NCI-H226 (cell line): ENCODE data around the gene CELSR3.
A peak's percentile ranks its signal among the peaks of the same experiment; 100 is the strongest.

ENCODE experiments used
- DNase-seq: peaks from one replicate; pipeline ENCODE4 v3.0.0-alpha.2; 2015

Gene CELSR3

GRCh38 chr3:48662753-48663488 lies at the start of gene CELSR3:
Gene CELSR3, minus strand, starts transcription at chr3:48662886. Its CDS starts 252 bp downstream, at chr3:48662634.
- peak; percentile 89 for DNase-seq

DNA sequence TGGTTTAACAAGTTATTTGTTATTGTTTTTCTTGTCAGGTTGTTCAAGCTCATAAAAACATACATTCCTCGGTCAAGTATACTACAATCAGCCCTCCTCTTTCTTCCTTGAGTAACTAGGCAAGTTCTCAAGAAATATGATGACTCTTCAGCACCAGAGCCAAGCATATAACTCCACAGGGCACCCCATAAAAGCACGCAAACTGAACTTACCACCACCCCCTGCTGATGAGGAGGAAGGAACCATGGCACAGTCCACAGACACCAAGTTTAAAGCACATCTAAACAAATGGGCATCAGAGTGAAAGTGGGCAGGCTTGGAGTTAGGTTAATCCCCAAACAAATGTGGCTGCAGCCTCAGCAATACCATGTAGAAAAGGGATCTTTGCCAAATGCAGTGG lies 49.0 kb upstream of the CELSR3 start:
- DNase-seq, result no peak

GRCh38 chr3:48709051-48709461 lies 46.4 kb upstream of the CELSR3 start:
- peak; percentile 19 for DNase-seq

GRCh38 chr3:48708481-48708889 lies 45.8 kb upstream of the CELSR3 start:
- DNase-seq, result no peak

GRCh38 chr3:48707157-48707556 lies 44.5 kb upstream of the CELSR3 start:
- no peak for DNase-seq

DNA sequence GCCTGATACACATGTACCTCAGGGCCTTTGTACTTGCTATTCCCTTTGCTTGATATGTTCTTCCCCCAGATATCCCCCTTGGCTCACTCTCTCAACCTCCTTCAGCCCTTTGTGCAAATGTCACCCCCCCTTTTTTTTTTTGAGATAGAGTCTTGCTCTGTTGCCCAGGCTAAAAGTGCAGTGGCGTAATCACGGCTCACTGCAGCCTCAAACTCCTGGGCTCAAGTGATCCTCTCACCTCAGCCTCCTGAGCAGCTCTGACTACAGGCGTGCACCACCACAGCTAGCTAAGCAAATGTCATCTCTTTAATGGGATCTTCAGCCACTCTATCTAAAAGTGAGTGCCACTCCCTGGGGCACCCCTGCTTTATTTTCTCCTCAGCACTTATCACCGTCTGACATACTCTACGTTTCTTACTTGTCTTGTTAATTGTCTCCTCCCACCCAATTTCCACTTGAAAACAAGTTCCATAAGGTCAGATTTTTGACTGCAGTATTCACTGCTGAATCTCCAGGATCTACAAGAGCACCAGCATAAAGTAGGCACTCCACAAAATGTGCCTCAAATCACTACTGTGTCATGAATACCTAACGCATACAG lies 39.7 kb upstream of the CELSR3 start:
- DNase-seq, result no peak

DNA sequence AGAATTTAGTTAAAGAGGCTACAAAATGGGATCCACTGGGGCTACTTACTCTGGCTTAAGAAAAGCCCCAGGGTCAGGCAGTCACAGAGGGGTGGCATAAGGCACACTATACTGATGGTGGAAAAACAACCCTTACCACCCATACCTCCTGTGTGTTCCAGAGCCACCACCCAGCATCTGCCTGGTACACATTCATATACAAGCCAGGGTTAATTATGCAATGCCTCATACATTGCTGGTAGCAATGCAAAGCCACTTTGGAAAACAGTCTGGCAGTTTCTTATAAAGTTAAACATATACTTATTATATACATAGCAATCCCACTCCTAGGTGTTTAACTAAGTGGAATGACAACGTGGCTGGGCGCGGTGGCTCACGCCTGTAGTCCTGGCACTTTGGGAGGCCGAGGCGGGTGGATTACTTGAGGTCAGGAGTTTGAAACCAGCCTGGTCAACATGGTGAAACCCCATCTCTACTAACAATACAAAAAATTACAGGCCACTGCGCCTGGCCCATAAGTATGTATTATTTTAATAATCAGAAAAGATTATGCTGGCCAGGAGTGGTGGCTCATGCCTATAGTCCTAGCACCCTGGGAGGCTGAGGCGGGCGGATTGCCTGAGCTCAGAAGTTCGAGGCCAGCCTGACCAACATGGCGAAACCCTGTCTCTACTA lies 38.2 kb upstream of the CELSR3 start:
- no peak for DNase-seq

DNA sequence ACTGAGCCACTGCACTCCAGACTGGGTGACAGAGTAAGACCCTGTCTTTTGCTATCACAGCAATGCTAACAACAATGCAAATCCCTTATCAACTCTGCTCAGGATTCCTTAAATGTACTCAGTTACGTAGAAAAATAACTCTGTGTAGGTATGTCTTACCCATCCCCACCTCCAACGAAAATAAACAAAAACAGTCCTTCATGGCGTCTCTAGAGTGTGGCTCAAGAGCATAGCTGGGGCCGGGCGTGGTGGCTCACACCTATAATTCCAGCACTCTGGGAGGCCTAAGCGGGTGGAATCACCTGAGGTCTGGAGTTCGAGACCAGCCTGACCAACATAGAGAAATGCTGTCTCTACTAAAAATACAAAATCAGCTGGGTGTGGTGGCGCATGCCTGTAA lies 36.2 kb upstream of the CELSR3 start:
- DNase-seq, result no peak

GRCh38 chr3:48697952-48698351 lies 35.3 kb upstream of the CELSR3 start:
- DNase-seq, result no peak

DNA sequence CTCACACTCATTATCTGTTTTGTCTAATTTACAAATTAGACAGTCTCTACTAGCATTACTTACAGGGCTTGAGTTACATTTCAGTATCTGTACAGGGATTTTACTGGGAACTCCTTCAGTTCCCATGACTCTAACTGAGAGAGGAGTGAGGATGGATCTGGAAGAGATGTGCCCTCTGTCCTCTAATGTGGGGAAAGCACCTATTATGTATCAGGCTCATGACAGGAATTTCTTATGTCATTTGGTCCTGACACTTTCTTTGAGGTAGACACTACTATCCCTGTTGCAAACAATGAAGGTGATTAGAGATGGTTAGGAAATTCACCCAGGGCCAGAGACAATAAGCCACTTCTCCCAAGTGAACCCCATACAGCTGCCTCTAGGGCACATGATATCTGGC lies 33.9 kb upstream of the CELSR3 start:
- no peak for DNase-seq

DNA sequence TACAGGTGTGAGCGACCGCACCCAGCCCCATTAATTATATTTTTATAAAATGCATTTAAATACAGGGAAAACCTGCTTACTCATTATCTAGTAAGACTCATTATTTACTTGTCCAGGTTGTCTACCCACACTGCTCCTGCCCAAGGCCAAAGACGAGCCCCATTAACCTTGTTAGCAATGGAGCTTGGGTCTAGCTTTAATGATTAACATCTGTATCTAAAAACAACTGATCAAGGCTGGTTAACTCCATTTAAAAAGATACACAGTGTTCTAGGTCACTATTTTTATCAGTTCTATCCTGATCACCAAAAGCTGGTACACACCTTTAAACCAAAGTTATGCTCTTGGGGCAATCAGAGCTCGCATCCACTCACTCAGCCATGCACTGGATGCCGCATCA lies 33.5 kb upstream of the CELSR3 start:
- DNase-seq, result no peak

- DNase-seq, result peak; percentile 56
Observed at GRCh38 chr3:48695393-48695753, 32.7 kb upstream of the CELSR3 start.

DNA sequence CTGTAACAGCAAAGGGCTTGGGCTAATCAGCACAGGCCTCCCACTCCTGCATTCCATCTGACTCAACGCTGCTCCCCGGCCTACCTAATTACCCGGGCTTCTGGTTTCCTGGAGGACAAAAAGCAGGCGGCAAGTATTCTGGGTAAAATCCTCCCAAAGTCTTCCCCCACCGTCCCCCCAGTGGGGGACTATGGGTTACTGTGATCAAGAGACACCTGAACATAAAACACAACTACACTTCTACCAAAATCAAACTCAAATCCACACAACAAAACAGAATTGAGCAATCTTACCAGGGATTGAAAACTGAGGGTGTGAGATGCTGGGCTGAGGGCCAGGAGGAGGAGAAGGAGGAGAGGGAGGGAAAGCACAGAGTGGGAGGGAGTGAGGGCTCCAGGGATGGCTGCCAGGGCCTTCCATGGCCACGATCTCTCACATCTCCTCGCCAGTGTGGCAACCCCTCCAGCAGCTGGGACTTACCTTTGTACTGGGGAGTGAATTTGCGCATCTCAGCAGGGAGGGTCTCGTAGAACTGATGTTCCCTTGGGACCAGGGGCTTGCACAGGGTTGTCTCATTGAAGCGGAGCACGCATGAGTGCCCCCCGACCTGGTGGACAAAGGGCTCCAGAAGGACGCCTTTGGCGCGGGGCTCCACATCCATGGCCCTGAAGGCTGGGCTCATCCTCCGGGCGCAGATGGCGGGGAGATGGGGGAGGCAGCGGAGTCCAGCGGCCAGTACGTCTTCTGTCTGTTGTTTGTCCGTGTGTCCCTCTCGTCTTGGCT lies 32.1 kb upstream of the CELSR3 start:
- DNase-seq, result peak; percentile 87

DNA sequence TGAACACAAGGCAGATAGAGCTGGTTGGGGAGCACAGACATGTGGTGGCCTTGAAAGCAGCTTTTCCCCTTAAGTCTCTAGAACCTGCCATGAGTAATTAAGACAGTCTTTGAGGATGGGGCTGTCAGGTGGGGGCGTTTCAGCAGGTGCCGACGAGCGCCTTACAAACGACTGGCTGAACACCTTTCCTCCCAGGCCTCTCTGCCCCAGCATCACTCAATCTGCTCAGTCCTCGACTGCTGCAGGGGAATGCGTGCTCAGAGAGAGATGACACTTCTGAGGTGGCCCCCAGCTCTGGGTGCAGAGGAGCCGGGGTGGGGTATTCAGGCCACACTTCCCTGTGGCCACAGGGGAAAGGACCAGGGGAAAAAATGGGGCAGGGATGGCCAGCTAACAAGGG lies 31.1 kb upstream of the CELSR3 start:
- no peak for DNase-seq

DNA sequence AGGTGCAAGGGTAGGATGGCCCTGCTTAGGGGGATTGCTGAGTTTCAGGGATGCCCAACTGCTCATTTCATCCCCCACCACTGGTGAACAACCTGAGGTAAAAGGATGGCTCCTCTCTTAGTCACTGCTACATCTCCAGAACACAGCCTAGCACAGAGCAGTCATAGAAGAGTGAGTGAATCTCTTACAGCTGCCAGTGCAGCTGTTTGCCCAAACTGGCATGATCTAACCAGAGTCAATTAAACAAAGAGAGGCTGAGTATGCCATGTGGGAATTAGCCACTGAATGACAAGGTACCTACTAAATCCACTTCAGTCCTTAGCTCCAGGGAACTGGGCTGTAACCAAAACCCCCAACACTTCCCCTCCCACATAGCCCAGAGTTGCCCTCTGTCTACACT lies 29.9 kb upstream of the CELSR3 start:
- no peak for DNase-seq

DNA sequence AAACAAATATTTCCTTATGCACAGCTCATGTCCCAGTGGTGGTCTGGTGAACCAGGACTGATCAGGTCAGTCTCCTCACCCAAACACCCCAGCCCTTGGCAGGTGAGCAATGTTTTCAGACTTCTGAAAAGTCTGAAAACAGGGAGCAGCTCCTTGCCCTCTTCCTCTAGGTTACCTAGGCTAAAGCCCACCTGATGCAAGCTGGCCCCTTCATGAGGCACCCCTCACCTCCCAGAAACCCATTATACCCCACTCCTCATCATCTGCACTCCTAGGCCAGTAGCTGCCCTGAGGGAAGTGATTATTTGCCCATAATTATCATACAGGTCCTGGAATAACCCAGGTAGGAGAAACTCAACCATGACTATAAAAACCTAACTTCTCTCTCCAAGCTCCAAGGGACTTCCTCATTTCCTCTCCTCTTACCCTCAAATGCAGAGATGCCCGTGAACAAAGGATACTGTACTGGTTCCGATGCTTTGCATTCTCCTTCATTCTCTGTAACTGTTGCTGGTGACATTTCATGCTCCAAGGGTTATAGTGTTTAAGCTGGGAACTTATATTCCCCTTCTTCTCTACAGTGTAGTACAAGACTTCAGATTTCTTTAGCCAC lies 28.3 kb upstream of the CELSR3 start:
- no peak for DNase-seq

GRCh38 chr3:48689384-48689783 lies 26.7 kb upstream of the CELSR3 start:
- DNase-seq, result no peak

DNA sequence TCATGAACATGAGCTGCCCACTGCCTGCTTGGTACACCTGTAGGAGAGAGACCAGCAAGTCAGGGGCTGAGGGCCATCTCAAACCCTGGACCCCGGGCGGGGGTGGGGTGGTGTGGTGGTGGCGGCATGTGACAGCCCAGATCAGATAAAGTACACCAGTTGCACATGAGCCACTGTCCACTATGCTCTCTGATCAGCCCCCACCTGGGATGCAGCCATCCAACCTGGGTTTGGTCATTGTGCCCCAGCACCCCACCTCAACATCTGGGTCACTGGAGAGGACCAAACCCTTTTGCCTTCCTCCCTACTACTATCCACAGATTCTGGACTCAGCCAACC lies 26.0 kb upstream of the CELSR3 start:
- DNase-seq, result no peak

DNA sequence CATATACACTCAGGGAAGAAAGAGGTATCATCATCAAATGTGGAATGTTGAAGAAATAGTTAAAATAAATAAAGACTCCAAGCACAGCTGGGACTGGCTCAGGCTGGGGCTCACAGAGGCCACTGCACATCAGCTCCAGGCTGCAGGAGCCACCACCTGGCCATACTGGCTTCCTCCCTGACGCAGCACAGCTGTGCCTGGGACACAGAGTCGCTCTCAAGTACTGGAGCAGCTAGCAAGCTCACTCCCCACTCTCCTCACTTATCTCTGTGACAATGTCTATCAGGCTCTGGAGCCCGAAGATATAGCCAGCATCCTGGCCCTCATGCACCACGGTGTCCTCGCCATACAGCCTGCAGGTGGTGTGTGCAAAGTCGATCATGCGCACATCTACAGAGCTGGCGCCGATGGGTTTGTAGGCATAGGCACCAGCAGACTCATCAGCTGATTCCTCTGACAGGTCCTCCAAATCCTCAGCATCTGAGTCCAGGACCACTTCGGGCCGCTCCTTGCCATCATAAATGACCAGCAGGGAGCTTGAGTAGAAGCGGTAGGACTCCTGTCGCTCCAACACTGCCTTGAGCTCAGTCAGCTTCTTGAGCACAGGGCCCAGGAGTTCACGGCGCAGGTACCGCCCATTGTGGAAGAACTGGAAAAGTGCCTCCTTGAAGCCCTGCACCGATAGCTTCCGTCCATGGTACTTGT lies 25.5 kb upstream of the CELSR3 start:
- no peak for DNase-seq

DNA sequence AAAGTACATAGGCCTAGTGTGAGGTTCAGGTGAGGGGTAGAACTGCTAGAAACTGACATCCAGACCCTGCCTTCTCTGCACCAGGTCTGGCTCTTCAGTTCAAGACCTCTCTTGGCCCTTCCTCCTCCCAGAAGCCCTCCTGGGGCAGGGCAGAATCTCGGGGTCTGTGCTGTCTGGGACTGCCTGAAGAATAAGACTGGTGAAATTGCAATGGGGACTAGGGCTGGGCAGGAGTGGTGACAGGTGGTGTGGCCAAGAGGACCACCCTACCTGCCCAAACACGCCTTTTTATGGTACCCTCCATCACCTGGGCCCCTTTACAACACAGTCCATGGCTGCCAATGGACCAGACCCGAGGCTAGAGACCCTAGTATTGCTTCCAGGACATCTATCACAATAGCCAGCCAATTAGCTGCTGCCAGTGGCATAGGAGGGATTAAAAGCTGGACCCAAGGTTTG lies 24.6 kb upstream of the CELSR3 start:
- DNase-seq, result no peak

DNA sequence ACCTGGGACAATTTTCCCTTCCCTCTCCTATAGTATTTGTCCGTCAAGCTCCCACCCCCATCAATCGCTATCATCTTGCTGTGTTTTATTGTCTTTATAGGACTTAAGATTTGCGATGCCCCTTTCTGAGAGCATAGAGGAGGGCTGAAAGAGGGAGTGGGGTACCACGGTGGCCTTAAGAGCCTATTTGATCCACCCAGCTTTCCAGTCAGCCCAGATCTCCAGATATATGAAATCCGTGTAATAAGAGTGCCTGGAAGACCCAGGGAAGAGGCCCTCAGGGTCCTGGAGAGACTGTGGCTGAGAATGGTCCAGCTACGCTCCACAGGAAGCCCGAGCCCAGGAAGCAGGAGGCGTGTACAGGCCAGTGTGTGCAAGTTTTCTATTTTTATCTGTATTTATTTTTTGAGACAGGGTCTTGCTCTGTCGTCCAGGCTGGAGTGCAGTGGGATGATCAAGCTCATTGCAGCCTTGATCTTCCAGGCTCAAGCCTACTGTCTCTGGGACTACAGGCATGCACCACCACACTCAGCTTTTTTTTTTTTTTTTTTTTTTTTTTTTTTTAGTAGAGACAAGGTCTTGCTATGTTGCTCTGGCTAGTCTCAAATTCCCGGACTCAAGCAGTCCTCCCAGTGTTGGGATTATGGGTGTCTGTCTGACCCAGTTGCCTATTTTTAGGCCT lies 24.0 kb upstream of the CELSR3 start:
- no peak for DNase-seq
